Activated CD4-positive, alpha-beta T cell treated with anti-CD3 and anti-CD28 coated beads, Interleukin-2, amount 10 ng/mL, durations not matched to agents 24 days and 14 days (primary cell): ENCODE measurements around the gene SCN8A. TPM values are rescaled to one million over a fixed set of nuclear protein-coding genes. Genes with fewer than 3 reads are reported as not detected.

Experiments used
- DNase-seq: peaks from one replicate; pipeline ENCODE4 v3.0.0; 2022
- H3K27ac Mint-ChIP-seq: one replicate; pipeline ENCODE4 v1.8.0; 2022; ENCODE audit warnings: mild to moderate bottlenecking, mixed read lengths
- H3K27me3 Mint-ChIP-seq: one replicate; pipeline ENCODE4 v1.8.0; 2022; ENCODE audit warnings: mixed read lengths
- H3K36me3 Mint-ChIP-seq: one replicate; pipeline ENCODE4 v1.8.0; 2022; ENCODE audit warnings: low read depth, mild to moderate bottlenecking, mixed read lengths
- H3K4me1 Mint-ChIP-seq: one replicate; pipeline ENCODE4 v1.8.0; 2021; ENCODE audit warnings: mixed read lengths
- H3K4me3 Mint-ChIP-seq: one replicate; pipeline ENCODE4 v1.8.0; 2022; ENCODE audit warnings: mild to moderate bottlenecking, moderate library complexity, mixed read lengths
- H3K9me3 Mint-ChIP-seq: one replicate; pipeline ENCODE4 v1.8.0; 2021; ENCODE audit warnings: mixed read lengths
- intact Hi-C: fragments of 100-400 bp; cut with micrococcal nuclease; formaldehyde crosslinking; loops from one replicate; pipeline ENCODE4 v1.15.1; 2023
- total RNA-seq: library from RNA; stranded (reverse); gene quantifications from 2 replicates; pipeline ENCODE4 v1.2.3, GENCODE V29; 2022

The SCN8A gene
- total RNA-seq, 1 donor from 2014 or later: 0.12 TPM

DNA sequence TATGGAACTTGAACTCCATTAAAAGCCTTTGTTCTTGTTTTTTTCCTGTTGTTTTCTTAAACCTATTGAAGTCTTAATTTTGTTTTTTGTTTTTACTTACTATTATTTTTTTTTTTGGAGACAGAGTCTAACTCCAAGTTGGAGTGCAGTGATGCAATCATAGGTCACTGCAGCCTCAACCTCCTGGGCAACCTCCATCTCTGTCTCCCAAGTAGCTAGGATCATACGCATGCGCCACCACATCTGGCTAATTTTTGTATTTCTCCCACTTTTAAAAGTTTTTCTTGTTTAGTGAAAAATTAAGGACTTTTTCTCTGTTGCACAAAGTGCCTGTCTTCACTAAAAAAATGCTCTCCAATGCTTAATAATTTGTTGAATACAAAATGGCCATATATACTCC is 76.2 kb downstream of the SCN8A start:
- intact Hi-C loops: no loop called here
- H3K9me3 Mint-ChIP-seq: no peaks in the 10 kb centered on the region

DNA sequence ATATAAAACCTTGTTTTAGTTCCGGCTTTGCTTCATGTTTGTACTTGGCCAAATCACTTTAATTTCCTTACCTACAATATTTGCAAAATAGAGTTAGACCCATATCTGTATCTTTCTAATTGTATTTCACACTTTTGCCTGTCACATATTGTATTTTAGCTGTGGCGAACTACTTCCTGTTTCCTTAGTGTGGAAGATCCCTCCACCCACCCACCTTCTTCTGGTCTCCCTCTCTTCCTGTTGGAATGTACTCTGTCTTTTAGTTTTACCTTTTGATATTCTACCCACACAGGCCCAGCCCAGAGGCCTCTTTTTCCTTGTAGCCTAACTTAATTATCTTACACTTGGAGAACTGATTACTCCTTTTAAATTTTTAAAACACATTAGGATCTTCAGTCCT is 78.2 kb downstream of the SCN8A start:
- no peak for DNase-seq
- Mint-ChIP-seq H3K27ac (no peak overlapping the region), H3K27me3 (peaks cover 17% of the 10 kb centered on the region), H3K9me3 (no peaks in the 10 kb centered on the region), H3K36me3 (no peaks in the 10 kb centered on the region), H3K4me1 (peaks cover 3% of the 10 kb centered on the region), H3K4me3 (no peak overlapping the region)
- intact Hi-C loops: no loop called here

More for the DNA sequence above, 76.2 kb downstream of the SCN8A start:
- Mint-ChIP-seq H3K4me3 (no peak overlapping the region), H3K27ac (no peak overlapping the region), H3K36me3 (no peaks in the 10 kb centered on the region), H3K27me3 (peaks cover 12% of the 10 kb centered on the region), H3K4me1 (peaks cover 3% of the 10 kb centered on the region)
- DNase-seq: no peak

DNA sequence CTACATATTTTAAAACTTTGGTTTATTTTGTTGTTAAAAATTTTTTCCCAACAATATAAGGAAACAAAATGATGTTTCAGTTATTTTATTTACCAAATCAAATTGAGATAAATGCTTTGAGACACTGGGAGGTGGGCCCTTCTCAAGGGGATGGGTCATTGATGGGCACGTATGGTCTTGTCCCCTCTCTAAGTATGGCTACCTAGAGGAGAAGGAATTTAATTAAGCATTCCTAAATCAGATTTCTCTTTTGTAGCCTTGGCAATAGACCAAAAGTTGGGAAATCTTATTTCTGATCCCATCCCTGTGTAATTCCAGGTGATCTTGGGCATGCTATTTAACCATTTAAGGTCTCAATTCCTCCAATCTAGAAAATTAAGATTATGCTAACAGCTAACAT is 79.0 kb downstream of the SCN8A start:
- no peak for DNase-seq
- no peak overlapping the region for H3K27ac Mint-ChIP-seq
- intact Hi-C loops: no loop called here
- H3K9me3 Mint-ChIP-seq: no peaks in the 10 kb centered on the region
- peaks cover 3% of the 10 kb centered on the region for H3K4me1 Mint-ChIP-seq
- no peaks in the 10 kb centered on the region for H3K36me3 Mint-ChIP-seq
- peaks cover 18% of the 10 kb centered on the region for H3K27me3 Mint-ChIP-seq
- H3K4me3 Mint-ChIP-seq: no peak overlapping the region

DNA sequence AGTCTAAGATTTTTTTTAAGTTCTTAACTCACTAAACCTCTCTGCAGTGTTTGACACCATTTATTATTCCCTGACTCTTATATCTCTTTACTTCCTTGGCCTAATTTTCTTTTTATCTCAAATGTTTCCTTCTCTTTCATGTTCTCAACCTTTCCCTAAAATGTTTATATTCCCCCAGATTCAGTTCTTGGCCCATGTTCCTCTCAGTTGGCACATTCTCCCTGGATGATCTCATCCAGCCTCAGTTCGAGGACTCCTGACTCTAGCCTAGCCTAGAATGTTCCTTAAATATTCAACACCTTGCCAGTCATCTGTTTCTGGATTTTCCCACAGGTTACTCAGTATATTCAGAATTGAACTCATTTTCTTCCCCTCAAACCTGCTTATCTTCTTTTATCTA is 81.3 kb downstream of the SCN8A start:
- no peaks in the 10 kb centered on the region for H3K9me3 Mint-ChIP-seq
- H3K27me3 Mint-ChIP-seq: peaks cover 25% of the 10 kb centered on the region
- H3K4me1 Mint-ChIP-seq: peaks cover 3% of the 10 kb centered on the region
- H3K4me3 Mint-ChIP-seq: no peak overlapping the region
- DNase-seq: no peak
- intact Hi-C loops: no loop called here
- no peak overlapping the region for H3K27ac Mint-ChIP-seq
- no peaks in the 10 kb centered on the region for H3K36me3 Mint-ChIP-seq

DNA sequence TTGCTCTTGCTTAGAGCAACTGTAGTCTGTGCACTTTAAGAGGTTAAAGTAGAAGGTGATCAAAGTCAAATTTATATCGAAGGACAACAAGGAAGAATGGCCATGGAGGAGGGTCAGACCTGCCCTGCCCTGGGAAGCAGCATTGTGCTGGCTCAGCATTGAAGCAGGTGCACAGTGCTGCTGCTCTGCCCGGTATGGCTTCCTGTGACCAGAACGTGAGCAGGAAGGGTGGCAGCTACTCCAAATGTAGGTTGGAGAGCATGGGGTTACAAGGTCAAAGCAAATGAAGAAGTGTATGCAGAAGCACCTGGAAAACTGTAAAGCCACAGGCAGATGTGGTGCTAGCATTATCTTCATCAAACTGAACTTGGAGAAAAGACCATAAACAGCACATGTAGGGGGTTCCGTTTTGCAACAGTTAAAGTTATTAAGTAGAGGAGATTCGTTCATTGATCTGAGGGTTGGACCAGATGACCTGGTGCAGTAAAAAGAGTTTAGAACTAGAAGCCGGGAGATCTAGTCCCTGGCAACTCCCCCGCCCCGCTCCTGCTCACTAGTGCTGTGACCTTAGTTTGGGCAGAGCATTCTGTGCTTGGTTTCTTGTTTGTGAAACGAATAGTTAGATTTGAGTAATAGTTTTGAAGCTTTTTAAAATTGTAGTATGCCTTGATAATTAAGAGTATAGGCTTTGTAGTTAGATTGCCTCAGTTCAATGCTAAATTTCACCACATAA is 84.2 kb downstream of the SCN8A start:
- Mint-ChIP-seq H3K4me3 (no peak overlapping the region), H3K27ac (no peak overlapping the region), H3K36me3 (no peaks in the 10 kb centered on the region), H3K4me1 (no peaks in the 10 kb centered on the region), H3K9me3 (no peaks in the 10 kb centered on the region), H3K27me3 (peaks cover 26% of the 10 kb centered on the region)
- DNase-seq: no peak
- intact Hi-C loops: no loop called here

GRCh38 chr12:51676875-51677274 is 85.8 kb downstream of the SCN8A start:
- Mint-ChIP-seq H3K27ac (no peak overlapping the region), H3K27me3 (peaks cover 29% of the 10 kb centered on the region), H3K4me3 (no peak overlapping the region), H3K4me1 (no peaks in the 10 kb centered on the region), H3K36me3 (no peaks in the 10 kb centered on the region), H3K9me3 (no peaks in the 10 kb centered on the region)
- no peak for DNase-seq
- intact Hi-C loops: no loop called here

DNA sequence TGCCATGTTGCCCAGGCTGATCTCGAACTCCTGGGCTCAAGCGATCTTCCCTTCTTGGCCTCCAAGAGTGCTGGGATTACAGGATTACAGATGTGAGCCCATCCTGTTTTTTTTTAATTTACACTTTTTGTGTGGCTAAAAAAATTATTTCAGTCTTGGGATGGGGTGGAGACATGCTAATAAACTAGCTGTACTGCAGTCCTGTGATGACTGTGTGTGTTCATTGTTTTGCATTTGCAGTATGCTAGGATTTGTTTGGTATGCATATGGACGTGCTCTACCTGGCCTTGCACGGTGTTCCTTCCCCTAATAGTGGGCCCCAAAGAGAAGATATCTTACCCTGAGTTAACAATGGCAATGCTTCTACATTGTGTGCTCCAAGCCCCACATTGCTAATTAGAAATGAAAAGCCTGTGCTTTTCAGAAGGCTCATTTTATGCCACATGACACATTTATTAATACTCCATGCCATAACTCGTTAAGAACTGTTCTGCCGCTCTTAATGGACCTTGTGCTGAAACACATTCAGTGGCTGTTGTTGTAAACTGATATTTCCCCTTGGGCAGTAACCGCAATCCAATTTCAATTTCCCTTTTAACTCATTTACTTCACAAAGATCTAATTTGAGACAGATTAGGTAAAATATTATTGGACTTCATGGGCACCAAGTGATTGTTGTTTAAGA is 86.4 kb downstream of the SCN8A start:
- peaks cover 28% of the 10 kb centered on the region for H3K27me3 Mint-ChIP-seq
- H3K4me3 Mint-ChIP-seq: no peak overlapping the region
- no peaks in the 10 kb centered on the region for H3K36me3 Mint-ChIP-seq
- H3K9me3 Mint-ChIP-seq: no peaks in the 10 kb centered on the region
- H3K4me1 Mint-ChIP-seq: no peaks in the 10 kb centered on the region
- intact Hi-C loops: no loop called here
- H3K27ac Mint-ChIP-seq: no peak overlapping the region
- no peak for DNase-seq

GRCh38 chr12:51678086-51678724 is 87.2 kb downstream of the SCN8A start:
- Mint-ChIP-seq H3K4me3 (no peak overlapping the region), H3K36me3 (no peaks in the 10 kb centered on the region), H3K27ac (no peak overlapping the region), H3K9me3 (no peaks in the 10 kb centered on the region), H3K27me3 (peaks cover 33% of the 10 kb centered on the region), H3K4me1 (no peaks in the 10 kb centered on the region)
- peak; percentile 69 for DNase-seq
- intact Hi-C loops: no loop called here

DNA sequence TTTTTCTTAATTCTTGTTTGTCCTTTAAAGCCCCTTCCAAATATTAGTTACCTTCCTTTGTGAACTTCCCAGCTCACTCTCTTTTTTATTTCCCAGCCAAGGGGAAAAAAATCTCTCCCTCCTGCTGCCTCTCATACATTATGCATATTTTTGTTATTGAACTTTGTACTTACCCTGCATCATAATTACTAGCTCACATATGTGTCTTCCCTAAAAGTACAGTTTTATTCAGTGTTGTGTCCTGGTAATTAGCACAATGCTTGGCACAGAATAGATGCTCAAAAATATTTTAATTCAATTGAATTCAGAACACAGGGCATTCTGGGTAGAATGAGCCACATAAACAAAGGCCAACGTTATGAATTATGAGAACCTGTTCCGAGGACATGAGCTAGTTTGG is 91.9 kb downstream of the SCN8A start:
- Mint-ChIP-seq H3K27ac (no peak overlapping the region), H3K9me3 (no peaks in the 10 kb centered on the region), H3K27me3 (peaks cover 24% of the 10 kb centered on the region), H3K4me1 (peaks cover 4% of the 10 kb centered on the region), H3K4me3 (no peak overlapping the region), H3K36me3 (no peaks in the 10 kb centered on the region)
- no peak for DNase-seq
- intact Hi-C loops: no loop called here

DNA sequence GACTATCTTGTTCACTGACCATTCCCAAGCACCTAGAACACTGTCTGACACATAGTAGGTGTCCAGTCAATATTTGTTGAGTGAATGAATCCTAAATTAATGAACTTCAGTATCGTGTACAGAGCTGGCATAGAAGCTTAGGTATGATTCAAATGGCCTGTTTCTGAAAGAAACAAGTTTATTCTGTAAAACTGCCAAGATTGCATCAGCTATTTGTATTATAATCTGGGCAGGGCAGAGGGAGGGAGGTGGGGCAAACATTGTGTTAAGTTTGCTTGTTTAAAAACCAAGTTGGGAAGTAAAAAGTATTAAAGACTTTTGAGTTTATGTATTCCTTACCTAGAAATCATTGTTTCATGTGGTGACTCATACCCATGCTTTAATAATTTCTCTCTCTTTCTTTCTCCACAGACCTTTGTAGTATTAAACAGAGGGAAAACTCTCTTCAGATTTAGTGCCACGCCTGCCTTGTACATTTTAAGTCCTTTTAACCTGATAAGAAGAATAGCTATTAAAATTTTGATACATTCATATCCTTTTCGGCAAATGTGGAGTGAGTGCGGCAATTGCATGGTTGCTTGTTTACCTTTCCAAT is 92.8 kb downstream of the SCN8A start:
- Mint-ChIP-seq H3K27ac (no peak overlapping the region), H3K36me3 (no peaks in the 10 kb centered on the region), H3K9me3 (no peaks in the 10 kb centered on the region), H3K4me1 (peaks cover 4% of the 10 kb centered on the region), H3K27me3 (peaks cover 25% of the 10 kb centered on the region), H3K4me3 (no peak overlapping the region)
- intact Hi-C loops: no loop called here
- no peak for DNase-seq

DNA sequence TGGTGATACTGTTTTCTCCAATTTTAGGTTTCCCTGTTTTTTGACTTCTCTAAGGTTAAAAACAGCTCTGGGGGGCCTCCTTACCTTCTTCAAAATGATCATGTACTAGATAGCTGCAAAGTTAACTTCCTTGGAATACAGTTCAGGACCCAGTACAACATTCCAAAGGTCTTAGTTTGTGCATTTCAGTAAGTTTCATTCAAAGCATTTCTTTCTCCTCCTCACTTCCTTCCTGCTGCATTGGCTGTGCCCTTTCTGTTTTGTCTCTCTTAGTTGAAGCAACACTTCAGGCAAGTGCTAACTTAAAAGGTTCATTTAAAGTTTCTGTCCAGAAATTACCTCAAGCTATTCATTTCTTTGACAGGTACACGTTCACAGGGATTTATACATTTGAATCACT is 95.7 kb downstream of the SCN8A start:
- no peak for DNase-seq
- H3K4me3 Mint-ChIP-seq: no peak overlapping the region
- no peaks in the 10 kb centered on the region for H3K9me3 Mint-ChIP-seq
- peaks cover 4% of the 10 kb centered on the region for H3K4me1 Mint-ChIP-seq
- intact Hi-C loops: no loop called here
- H3K27me3 Mint-ChIP-seq: peaks cover 23% of the 10 kb centered on the region
- no peak overlapping the region for H3K27ac Mint-ChIP-seq
- no peaks in the 10 kb centered on the region for H3K36me3 Mint-ChIP-seq

DNA sequence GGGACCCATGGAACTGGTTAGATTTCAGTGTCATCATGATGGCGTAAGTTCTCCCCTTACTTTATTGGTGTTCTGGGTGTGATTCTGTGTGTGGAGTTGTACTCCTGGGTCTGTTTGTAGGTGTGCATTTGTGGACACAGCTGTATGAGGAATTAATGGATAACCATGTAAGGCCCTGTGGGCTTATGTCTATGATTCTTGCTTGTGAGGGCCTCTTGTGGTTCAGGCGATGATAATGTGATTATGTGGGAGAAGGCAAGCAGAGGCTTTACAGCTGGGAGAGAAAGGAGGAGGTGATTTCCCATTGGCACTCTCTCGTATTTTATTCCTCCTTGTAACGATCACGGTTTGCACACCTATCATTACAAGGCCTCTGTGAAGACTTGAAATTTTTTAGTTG is 96.1 kb downstream of the SCN8A start:
- no peaks in the 10 kb centered on the region for H3K9me3 Mint-ChIP-seq
- peaks cover 20% of the 10 kb centered on the region for H3K27me3 Mint-ChIP-seq
- peaks cover 4% of the 10 kb centered on the region for H3K4me1 Mint-ChIP-seq
- no peak for DNase-seq
- no peak overlapping the region for H3K27ac Mint-ChIP-seq
- H3K4me3 Mint-ChIP-seq: no peak overlapping the region
- H3K36me3 Mint-ChIP-seq: no peaks in the 10 kb centered on the region
- intact Hi-C loops: no loop called here

DNA sequence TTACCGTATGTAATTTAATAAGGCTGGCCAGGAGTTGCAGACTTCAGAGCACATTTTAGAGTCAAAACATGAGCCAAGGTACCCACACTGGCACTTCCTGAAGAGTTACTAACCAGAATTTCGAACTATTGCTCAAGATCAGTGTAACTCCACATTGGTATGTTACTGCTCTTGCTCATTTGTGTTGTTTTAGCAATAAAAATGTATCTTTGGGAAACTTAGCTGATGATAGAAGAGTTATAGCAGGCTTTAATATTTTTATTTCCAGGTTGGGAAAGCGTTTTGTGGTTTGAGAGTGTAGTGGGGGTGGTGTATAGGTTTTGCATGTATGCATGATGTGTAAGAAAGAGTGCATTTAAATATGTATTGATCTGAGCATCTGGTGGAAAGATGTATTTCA is 96.6 kb downstream of the SCN8A start:
- Mint-ChIP-seq H3K4me3 (no peak overlapping the region), H3K9me3 (no peaks in the 10 kb centered on the region), H3K4me1 (peaks cover 4% of the 10 kb centered on the region), H3K36me3 (no peaks in the 10 kb centered on the region), H3K27ac (no peak overlapping the region), H3K27me3 (peaks cover 18% of the 10 kb centered on the region)
- intact Hi-C loops: no loop called here
- DNase-seq: no peak

DNA sequence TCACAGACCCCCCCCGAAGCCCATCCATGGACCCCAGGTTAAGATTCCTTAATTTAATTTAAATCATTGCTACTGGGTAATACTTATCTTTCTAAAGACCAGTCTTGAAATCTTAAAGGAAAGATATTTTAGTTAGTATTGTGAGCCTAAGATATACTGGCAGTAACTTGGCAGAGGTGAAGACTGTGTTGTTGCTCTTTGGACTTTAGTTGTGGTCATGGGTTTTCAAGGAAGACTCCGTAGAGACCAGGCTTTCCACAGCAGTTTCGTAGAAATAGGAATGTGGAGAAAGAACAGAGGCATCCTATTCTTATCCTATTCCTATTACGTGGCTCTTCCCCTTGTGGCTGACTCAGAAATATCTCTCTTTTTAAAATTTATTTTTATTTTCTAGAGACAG is 99.0 kb downstream of the SCN8A start:
- intact Hi-C loops: no loop called here
- H3K4me1 Mint-ChIP-seq: peaks cover 4% of the 10 kb centered on the region
- H3K9me3 Mint-ChIP-seq: no peaks in the 10 kb centered on the region
- DNase-seq: no peak
- H3K4me3 Mint-ChIP-seq: no peak overlapping the region
- no peak overlapping the region for H3K27ac Mint-ChIP-seq
- peaks cover 10% of the 10 kb centered on the region for H3K27me3 Mint-ChIP-seq
- H3K36me3 Mint-ChIP-seq: no peaks in the 10 kb centered on the region
